Sigmoid colon (tissue), 7 donors: ENCODE data around the gene PCGF2. TPM values are rescaled to one million over a fixed set of nuclear protein-coding genes. Genes with fewer than 3 reads are reported as not detected.

Experiments used
- DNase-seq: peaks from one replicate; pipeline ENCODE4 v3.0.0-alpha.2; 2019
- H3K27ac ChIP-seq, 4 donors: fragments of 200-600 bp; sonication (generic); one replicate each; pipeline ENCODE4 v1.5.1; 2016 to 2019; ENCODE audit warnings: mild to moderate bottlenecking in 1 of 4
- H3K27me3 ChIP-seq, 3 donors: fragments of 200-600 bp; sonication (generic); one replicate each; pipeline ENCODE4 v1.5.1; 2019; ENCODE audit warnings: mild to moderate bottlenecking in 1 of 3
- H3K36me3 ChIP-seq, 4 donors: fragments of 200-600 bp; sonication (generic); one replicate each; pipeline ENCODE4 v1.5.1; 2016 to 2019
- H3K4me1 ChIP-seq, 4 donors: fragments of 200-600 bp; sonication (generic); one replicate each; pipeline ENCODE4 v1.5.1; 2017 to 2019
- H3K4me3 ChIP-seq, 4 donors: fragments of 200-600 bp; sonication (generic); one replicate each; pipeline ENCODE4 v1.5.1; 2017 to 2019; ENCODE audit warnings: mild to moderate bottlenecking in 2 of 4, moderate library complexity in 1 of 4
- H3K9me3 ChIP-seq, 4 donors: fragments of 200-600 bp in 3 of 4; sonication (generic) in 3 of 4; one replicate each; pipeline versions ENCODE4 v1.5.1 to v1.6.1; 2013 to 2019
- EP300 ChIP-seq, 4 donors: sonication (generic); formaldehyde crosslinking; IDR thresholded peaks; one replicate each; pipeline ENCODE4 v1.6.1; 2017; ENCODE audit warnings: antibody characterized with exemption in 4 of 4
- POLR2A ChIP-seq, 2 donors: fragments of 450-650 bp; IDR thresholded peaks; one replicate each; pipeline ENCODE4 v1.6.1; 2016; ENCODE audit warnings: antibody characterized with exemption in 2 of 2, mild to moderate bottlenecking in 2 of 2, moderate library complexity in 2 of 2
- POLR2AphosphoS5 ChIP-seq, 4 donors: sonication (generic); formaldehyde crosslinking; IDR thresholded peaks; one replicate each; pipeline ENCODE4 v1.6.1; 2017; ENCODE audit warnings: antibody characterized with exemption in 4 of 4
- WGBS, 2 donors: extraction: QIAGEN DNeasy Blood & Tissue Kit; methylation state at CpG; one replicate each; pipeline ENCODE4 v1.1.7; 2013; 5-methylcytosine and 5-hydroxymethylcytosine counted together
- intact Hi-C: fragments of 100-400 bp; cut with DNase I; formaldehyde crosslinking; loops from one replicate; pipeline ENCODE4 v1.15.1; 2023
- polyA plus RNA-seq, 3 donors: library from polyadenylated mRNA; stranded (reverse); fragments of 200-250 nt; gene quantifications; one replicate each; pipeline ENCODE4 v1.2.3, GENCODE V29; 2013
- total RNA-seq, 4 donors: library from RNA; depleted of rRNA; stranded (reverse); fragments of >200 nt; gene quantifications; one replicate each; pipeline ENCODE4 v1.1.0, GENCODE V29; 2016
- TF ChIP-seq, protein P1 (sequence below), 4 experiments: fragments of 450-650 bp in 3 of 4; fragments of 200-600 bp in 1 of 4; IDR thresholded peaks; one replicate each; pipeline ENCODE4 v1.5.1; 2016 to 2019; ENCODE audit warnings: antibody characterized with exemption in 4 of 4, mild to moderate bottlenecking in 3 of 4, moderate library complexity in 2 of 4
- donor health status: healthy with polysubstance abuse.
- donor health status: Bipolar disorder and iron deficiency.
- donor health status: healthy.

The PCGF2 gene
- total and polyA plus RNA-seq, 7 donors, result 4.3 to 32.6 (median 8.9) TPM

DNA sequence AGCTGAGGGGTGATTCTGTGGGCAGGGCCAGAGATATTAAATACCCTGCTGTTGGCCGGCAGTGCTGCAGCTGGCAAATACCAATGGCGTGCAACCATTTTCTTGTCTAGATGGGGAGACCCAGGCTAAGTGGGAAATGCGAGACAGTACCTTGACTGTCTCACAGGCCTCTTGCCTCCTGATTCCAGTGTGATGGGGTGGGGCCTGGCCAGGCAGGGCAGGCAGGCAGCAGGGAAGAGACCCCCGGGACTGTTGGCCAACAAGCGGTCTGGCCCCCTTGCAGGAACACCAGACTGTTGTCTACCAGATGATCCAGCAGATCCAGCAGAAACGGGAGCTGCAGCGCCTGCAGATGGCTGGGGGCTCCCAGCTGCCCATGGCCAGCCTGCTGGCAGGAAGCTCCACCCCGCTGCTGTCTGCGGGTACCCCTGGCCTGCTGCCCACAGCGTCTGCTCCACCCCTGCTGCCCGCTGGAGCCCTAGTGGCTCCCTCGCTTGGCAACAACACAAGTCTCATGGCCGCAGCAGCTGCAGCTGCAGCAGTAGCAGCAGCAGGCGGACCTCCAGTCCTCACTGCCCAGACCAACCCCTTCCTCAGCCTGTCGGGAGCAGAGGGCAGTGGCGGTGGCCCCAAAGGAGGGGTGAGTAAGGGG, 23.7 kb downstream of the PCGF2 start:
- WGBS, 2 donors, result 21 to 63% methylated on average over 16 of the region's 16 CpGs
- no peaks in the 10 kb centered on the region for H3K27me3 ChIP-seq
- TF ChIP-seq EP300 (IDR thresholded peaks at IDR 0.05), result no peak
- peak in 1 of 4 donors; percentile 29 for TF ChIP-seq POLR2AphosphoS5 (IDR thresholded peaks at IDR 0.05)
- TF ChIP-seq, protein P1, sequence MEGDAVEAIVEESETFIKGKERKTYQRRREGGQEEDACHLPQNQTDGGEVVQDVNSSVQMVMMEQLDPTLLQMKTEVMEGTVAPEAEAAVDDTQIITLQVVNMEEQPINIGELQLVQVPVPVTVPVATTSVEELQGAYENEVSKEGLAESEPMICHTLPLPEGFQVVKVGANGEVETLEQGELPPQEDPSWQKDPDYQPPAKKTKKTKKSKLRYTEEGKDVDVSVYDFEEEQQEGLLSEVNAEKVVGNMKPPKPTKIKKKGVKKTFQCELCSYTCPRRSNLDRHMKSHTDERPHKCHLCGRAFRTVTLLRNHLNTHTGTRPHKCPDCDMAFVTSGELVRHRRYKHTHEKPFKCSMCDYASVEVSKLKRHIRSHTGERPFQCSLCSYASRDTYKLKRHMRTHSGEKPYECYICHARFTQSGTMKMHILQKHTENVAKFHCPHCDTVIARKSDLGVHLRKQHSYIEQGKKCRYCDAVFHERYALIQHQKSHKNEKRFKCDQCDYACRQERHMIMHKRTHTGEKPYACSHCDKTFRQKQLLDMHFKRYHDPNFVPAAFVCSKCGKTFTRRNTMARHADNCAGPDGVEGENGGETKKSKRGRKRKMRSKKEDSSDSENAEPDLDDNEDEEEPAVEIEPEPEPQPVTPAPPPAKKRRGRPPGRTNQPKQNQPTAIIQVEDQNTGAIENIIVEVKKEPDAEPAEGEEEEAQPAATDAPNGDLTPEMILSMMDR (IDR thresholded peaks at IDR 0.05), result no peak
- DNase-seq, result peak; percentile 91
- no peaks in the 10 kb centered on the region for H3K9me3 ChIP-seq
- intact Hi-C loops, result no loop called here
- H3K36me3 ChIP-seq, result peaks cover 14 to 45% (median 21%) of the 10 kb centered on the region in 4 donors
- H3K4me3 ChIP-seq, result no peak overlapping the region
- peaks cover 0 to 19% (median 17%) of the 10 kb centered on the region in 4 donors for H3K4me1 ChIP-seq
- H3K27ac ChIP-seq, result peak overlapping the region in 3 of 4 donors; percentile 42 to 61 (median 54)

- H3K36me3 ChIP-seq, result peaks cover 29 to 71% (median 33%) of the 10 kb centered on the region in 4 donors
- no peak overlapping the region for H3K27ac ChIP-seq
- H3K4me3 ChIP-seq, result no peak overlapping the region
- TF ChIP-seq POLR2AphosphoS5 (IDR thresholded peaks at IDR 0.05) (no peak), POLR2A (IDR thresholded peaks at IDR 0.05) (no peak), EP300 (IDR thresholded peaks at IDR 0.05) (no peak)
- TF ChIP-seq, protein P1 (IDR thresholded peaks at IDR 0.05), result no peak
- DNase-seq, result no peak
- H3K27me3 ChIP-seq, result no peaks in the 10 kb centered on the region
- WGBS, 2 donors, result 88 to 95% methylated on average over 16 of the region's 16 CpGs
- H3K9me3 ChIP-seq, result no peaks in the 10 kb centered on the region
- H3K4me1 ChIP-seq, result peaks cover 0 to 12% (median 11%) of the 10 kb centered on the region in 4 donors
- intact Hi-C loops, result no loop called here
Observed at GRCh38 chr17:38721802-38722201, 26.3 kb downstream of the PCGF2 start.

GRCh38 chr17:38720941-38721340, 27.2 kb downstream of the PCGF2 start:
- peaks cover 0 to 12% (median 11%) of the 10 kb centered on the region in 4 donors for H3K4me1 ChIP-seq
- no peak overlapping the region for H3K4me3 ChIP-seq
- no peak overlapping the region for H3K27ac ChIP-seq
- 89 to 93% methylated on average over 6 of the region's 6 CpGs for WGBS, 2 donors
- intact Hi-C loops, result no loop called here
- DNase-seq, result no peak
- no peaks in the 10 kb centered on the region for H3K9me3 ChIP-seq
- no peaks in the 10 kb centered on the region for H3K27me3 ChIP-seq
- no peak for TF ChIP-seq EP300 (IDR thresholded peaks at IDR 0.05)
- TF ChIP-seq, protein P1 (IDR thresholded peaks at IDR 0.05), result no peak
- TF ChIP-seq POLR2AphosphoS5 (IDR thresholded peaks at IDR 0.05), result no peak
- no peak for TF ChIP-seq POLR2A (IDR thresholded peaks at IDR 0.05)
- H3K36me3 ChIP-seq, result peaks cover 37 to 80% (median 41%) of the 10 kb centered on the region in 4 donors

- H3K27me3 ChIP-seq, result no peaks in the 10 kb centered on the region
- intact Hi-C loops, result no loop called here
- DNase-seq, result no peak
- H3K4me3 ChIP-seq, result no peak overlapping the region
- H3K36me3 ChIP-seq, result peaks cover 43 to 82% (median 49%) of the 10 kb centered on the region in 4 donors
- 68 to 83% methylated on average over 39 of the region's 39 CpGs for WGBS, 2 donors
- peak overlapping the region in 1 of 4 donors; percentile 1 for H3K27ac ChIP-seq
- TF ChIP-seq, protein P1 (IDR thresholded peaks at IDR 0.05), result no peak
- H3K9me3 ChIP-seq, result no peaks in the 10 kb centered on the region
- peaks cover 0 to 11% (median 10%) of the 10 kb centered on the region in 4 donors for H3K4me1 ChIP-seq
Observed at GRCh38 chr17:38719943-38720641, 28.0 kb downstream of the PCGF2 start.
